ENCODE data around the gene SLAMF9. TPM values are rescaled to one million over a fixed set of nuclear protein-coding genes. Genes with fewer than 3 reads are reported as not detected.

Gene SLAMF9
- total RNA-seq, 1 experiment from 2014 or later = not detected

DNA sequence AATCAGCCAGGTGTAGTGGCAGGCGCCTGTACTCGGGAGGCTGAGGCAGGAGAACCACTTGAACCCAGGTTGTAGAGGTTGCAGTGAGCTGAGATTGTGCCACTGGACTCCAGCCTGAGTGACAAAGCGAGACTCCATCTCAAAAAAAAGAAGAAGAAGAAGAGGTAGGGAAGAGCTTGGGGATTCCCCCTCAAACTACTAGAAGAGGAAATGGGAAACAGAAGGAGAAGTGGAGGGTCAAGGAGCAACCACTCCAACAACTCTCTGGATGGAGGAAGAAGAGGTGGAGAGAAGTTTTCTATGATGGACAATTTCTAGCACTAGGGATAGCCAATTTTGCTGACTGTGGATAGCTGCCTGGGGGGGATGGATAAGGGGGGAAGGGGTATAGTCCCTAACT is 14.9 kb upstream of the SLAMF9 start:
- H3K4me3 ChIP-seq (ENCODE audit: low read depth, low read length, poor library complexity, severe bottlenecking) = no peak overlapping the region
- H3K36me3 ChIP-seq (ENCODE audit: insufficient read depth, low read length, poor library complexity, severe bottlenecking) = no peaks in the 10 kb centered on the region
- intact Hi-C loops (cut with micrococcal nuclease; ENCODE audit: unreplicated experiment) = no loop called here
- peaks cover 32% of the 10 kb centered on the region for H3K27me3 ChIP-seq (replicated peaks; ENCODE audit: insufficient read depth, low read depth, low read length, poor library complexity)
- DNase-seq (ENCODE audit: low spot score) = no peak
- CTCF ChIA-PET = no interaction called here
- H3K9me3 ChIP-seq (ENCODE audit: low read depth, low read length, poor library complexity, severe bottlenecking) = no peaks in the 10 kb centered on the region
- no TSS peak for BruUV-seq (replicated peaks)
- no peaks in the 10 kb centered on the region for H3K4me1 ChIP-seq (ENCODE audit: insufficient read depth, low read length, poor library complexity, severe bottlenecking)
- POLR2A ChIA-PET (ENCODE audit: low non-redundant PET) = no interaction called here
- H3K27ac ChIP-seq (ENCODE audit: low read depth, low read length, poor library complexity, severe bottlenecking) = no peak overlapping the region
- no peak for TF ChIP-seq EZH2 (IDR thresholded peaks at IDR 0.05; ENCODE audit: borderline replicate concordance, low read depth, low read length, poor library complexity, severe bottlenecking)

DNA sequence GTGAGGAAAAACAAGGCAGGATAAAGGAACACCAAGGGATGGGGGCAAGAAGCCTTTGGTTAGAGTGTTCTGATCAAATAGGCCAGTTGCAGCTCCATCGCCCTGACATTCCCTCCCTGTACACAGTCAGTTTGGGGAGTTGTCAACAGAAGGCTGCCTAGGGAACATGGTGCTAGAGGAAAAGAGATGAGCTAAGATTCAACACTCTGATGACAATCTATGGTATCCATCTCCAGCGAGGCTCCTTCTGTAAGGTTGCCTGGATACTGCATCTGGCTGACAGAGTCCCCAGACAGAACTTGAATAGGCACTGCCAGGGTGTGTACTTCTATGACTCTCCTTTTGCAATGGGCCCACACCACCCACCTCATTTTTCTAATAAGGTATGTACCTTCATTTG is 11.2 kb upstream of the SLAMF9 start:
- BruUV-seq (replicated peaks) = no TSS peak
- Histone ChIP-seq H3K4me3 (ENCODE audit: low read depth, low read length, poor library complexity, severe bottlenecking) (no peak overlapping the region), H3K9me3 (ENCODE audit: low read depth, low read length, poor library complexity, severe bottlenecking) (no peaks in the 10 kb centered on the region), H3K36me3 (ENCODE audit: insufficient read depth, low read length, poor library complexity, severe bottlenecking) (no peaks in the 10 kb centered on the region), H3K27ac (ENCODE audit: low read depth, low read length, poor library complexity, severe bottlenecking) (no peak overlapping the region), H3K4me1 (ENCODE audit: insufficient read depth, low read length, poor library complexity, severe bottlenecking) (no peaks in the 10 kb centered on the region), H3K27me3 (replicated peaks; ENCODE audit: insufficient read depth, low read depth, low read length, poor library complexity) (peaks cover 28% of the 10 kb centered on the region)
- TF ChIP-seq EZH2 (IDR thresholded peaks at IDR 0.05; ENCODE audit: borderline replicate concordance, low read depth, low read length, poor library complexity, severe bottlenecking) = no peak
- TF ChIP-seq, protein P1, sequence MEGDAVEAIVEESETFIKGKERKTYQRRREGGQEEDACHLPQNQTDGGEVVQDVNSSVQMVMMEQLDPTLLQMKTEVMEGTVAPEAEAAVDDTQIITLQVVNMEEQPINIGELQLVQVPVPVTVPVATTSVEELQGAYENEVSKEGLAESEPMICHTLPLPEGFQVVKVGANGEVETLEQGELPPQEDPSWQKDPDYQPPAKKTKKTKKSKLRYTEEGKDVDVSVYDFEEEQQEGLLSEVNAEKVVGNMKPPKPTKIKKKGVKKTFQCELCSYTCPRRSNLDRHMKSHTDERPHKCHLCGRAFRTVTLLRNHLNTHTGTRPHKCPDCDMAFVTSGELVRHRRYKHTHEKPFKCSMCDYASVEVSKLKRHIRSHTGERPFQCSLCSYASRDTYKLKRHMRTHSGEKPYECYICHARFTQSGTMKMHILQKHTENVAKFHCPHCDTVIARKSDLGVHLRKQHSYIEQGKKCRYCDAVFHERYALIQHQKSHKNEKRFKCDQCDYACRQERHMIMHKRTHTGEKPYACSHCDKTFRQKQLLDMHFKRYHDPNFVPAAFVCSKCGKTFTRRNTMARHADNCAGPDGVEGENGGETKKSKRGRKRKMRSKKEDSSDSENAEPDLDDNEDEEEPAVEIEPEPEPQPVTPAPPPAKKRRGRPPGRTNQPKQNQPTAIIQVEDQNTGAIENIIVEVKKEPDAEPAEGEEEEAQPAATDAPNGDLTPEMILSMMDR (conservative IDR thresholded peaks at IDR 0.05; ENCODE audit: low read depth, low read length) = no peak
- no peak for DNase-seq (ENCODE audit: low spot score)
- intact Hi-C loops (cut with micrococcal nuclease; ENCODE audit: unreplicated experiment) = no loop called here
- ChIA-PET CTCF (interaction anchor here (0.8 kb wide), 1 partner anchor 11 kb away, joined by 3 read pairs; the partner anchor contains the start of gene SLAMF9), POLR2A (ENCODE audit: low non-redundant PET) (no interaction called here)

DNA sequence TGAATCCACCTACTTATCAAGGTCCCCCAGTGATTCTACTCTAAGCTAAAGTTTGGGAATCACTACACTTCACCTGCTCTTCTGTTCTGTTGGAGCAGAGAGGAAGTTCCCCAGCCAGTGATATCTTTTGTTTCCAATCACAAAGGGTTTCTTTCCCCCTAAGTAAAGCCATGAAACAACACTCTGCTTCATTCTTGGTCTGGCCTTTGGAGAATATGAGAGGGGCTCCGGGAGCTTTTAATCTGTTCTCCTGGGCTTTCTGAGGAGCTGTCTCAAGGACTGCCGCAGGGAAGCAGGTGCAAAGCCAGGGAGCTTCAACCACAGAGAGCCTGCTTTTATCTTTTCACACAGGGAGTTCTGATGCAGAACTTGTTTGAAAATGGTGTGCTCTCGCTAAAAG is 10.1 kb upstream of the SLAMF9 start:
- no peaks in the 10 kb centered on the region for H3K9me3 ChIP-seq (ENCODE audit: low read depth, low read length, poor library complexity, severe bottlenecking)
- intact Hi-C loops (cut with micrococcal nuclease; ENCODE audit: unreplicated experiment) = no loop called here
- BruUV-seq (replicated peaks) = no TSS peak
- H3K27me3 ChIP-seq (replicated peaks; ENCODE audit: insufficient read depth, low read depth, low read length, poor library complexity) = peaks cover 34% of the 10 kb centered on the region
- DNase-seq (ENCODE audit: low spot score) = no peak
- H3K36me3 ChIP-seq (ENCODE audit: insufficient read depth, low read length, poor library complexity, severe bottlenecking) = no peaks in the 10 kb centered on the region
- ChIA-PET POLR2A (ENCODE audit: low non-redundant PET) (no interaction called here), CTCF (no interaction called here)
- no peak overlapping the region for H3K4me3 ChIP-seq (ENCODE audit: low read depth, low read length, poor library complexity, severe bottlenecking)
- TF ChIP-seq EZH2 (IDR thresholded peaks at IDR 0.05; ENCODE audit: borderline replicate concordance, low read depth, low read length, poor library complexity, severe bottlenecking) = no peak
- TF ChIP-seq, protein P1 (conservative IDR thresholded peaks at IDR 0.05; ENCODE audit: low read depth, low read length) = no peak
- H3K27ac ChIP-seq (ENCODE audit: low read depth, low read length, poor library complexity, severe bottlenecking) = no peak overlapping the region
- H3K4me1 ChIP-seq (ENCODE audit: insufficient read depth, low read length, poor library complexity, severe bottlenecking) = no peaks in the 10 kb centered on the region

DNA sequence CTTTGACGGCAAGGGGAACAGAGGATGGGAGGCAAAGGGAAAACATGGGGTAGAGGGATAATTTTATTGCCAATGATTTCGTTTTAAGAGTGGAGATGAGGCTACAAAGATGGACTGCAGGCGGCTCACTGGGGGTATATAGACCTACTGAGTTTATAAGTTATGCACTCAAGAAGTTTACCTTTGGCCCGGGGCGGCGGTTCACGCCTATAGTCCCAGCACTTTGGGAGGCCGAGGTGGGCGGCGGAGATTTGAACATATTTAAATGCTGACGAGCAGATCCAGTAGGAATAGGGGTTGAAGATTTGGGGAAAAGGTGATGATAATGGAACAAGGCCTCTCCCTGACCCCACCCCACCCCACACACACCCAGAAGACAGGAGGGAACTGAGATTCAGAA is 8.1 kb upstream of the SLAMF9 start:
- intact Hi-C loops (cut with micrococcal nuclease; ENCODE audit: unreplicated experiment) = no loop called here
- ChIA-PET POLR2A (ENCODE audit: low non-redundant PET) (no interaction called here), CTCF (no interaction called here)
- Histone ChIP-seq H3K4me1 (ENCODE audit: insufficient read depth, low read length, poor library complexity, severe bottlenecking) (no peaks in the 10 kb centered on the region), H3K27ac (ENCODE audit: low read depth, low read length, poor library complexity, severe bottlenecking) (no peak overlapping the region), H3K36me3 (ENCODE audit: insufficient read depth, low read length, poor library complexity, severe bottlenecking) (no peaks in the 10 kb centered on the region), H3K9me3 (ENCODE audit: low read depth, low read length, poor library complexity, severe bottlenecking) (no peaks in the 10 kb centered on the region), H3K4me3 (ENCODE audit: low read depth, low read length, poor library complexity, severe bottlenecking) (no peak overlapping the region), H3K27me3 (replicated peaks; ENCODE audit: insufficient read depth, low read depth, low read length, poor library complexity) (peaks cover 22% of the 10 kb centered on the region)
- no peak for TF ChIP-seq EZH2 (IDR thresholded peaks at IDR 0.05; ENCODE audit: borderline replicate concordance, low read depth, low read length, poor library complexity, severe bottlenecking)
- TF ChIP-seq, protein P1 (conservative IDR thresholded peaks at IDR 0.05; ENCODE audit: low read depth, low read length) = no peak
- DNase-seq (ENCODE audit: low spot score) = no peak
- no TSS peak for BruUV-seq (replicated peaks)
